Left forelimb (tissue), 1 donor: ENCODE data around the gene CD209.
"Not testable (repeated sequence)": the region's sequence is repeated elsewhere in the genome, so short reads cannot be mapped to it uniquely, and the experiment has no call there.

Source experiments
- DNase-seq: peaks from one replicate; pipeline ENCODE4 v3.0.0-alpha.2; 2018; ENCODE audit warnings: low spot score

CD209 gene

GRCh38 chr19:7769171-7769570 is 21.8 kb upstream of the CD209 start:
- DNase-seq: no peak

- no peak for DNase-seq
These were observed 20.2 kb upstream of the CD209 start for GRCh38 chr19:7767487-7767886.

GRCh38 chr19:7766535-7766934 is 19.2 kb upstream of the CD209 start:
- DNase-seq: no peak

- not testable (repeated sequence) for DNase-seq
These were observed 17.7 kb upstream of the CD209 start for GRCh38 chr19:7765043-7765442.

GRCh38 chr19:7764157-7764556 is 16.8 kb upstream of the CD209 start:
- not testable (repeated sequence) for DNase-seq

- DNase-seq: no peak
These were observed 16.4 kb upstream of the CD209 start for GRCh38 chr19:7763696-7764095.

- DNase-seq: no peak
These were observed 15.5 kb upstream of the CD209 start, which contains the start of gene CLEC4M for GRCh38 chr19:7762719-7763293. TSS of gene CLEC4M (plus strand) at chr19:7763243. CDS start at chr19:7763267, 24 bp downstream.

- DNase-seq: no peak
These were observed 11.8 kb upstream of the CD209 start for GRCh38 chr19:7759156-7759555.

- no peak for DNase-seq
These were observed 10.0 kb upstream of the CD209 start for GRCh38 chr19:7757358-7757757.

GRCh38 chr19:7756258-7756657 is 8.9 kb upstream of the CD209 start:
- DNase-seq: no peak

- no peak for DNase-seq
These were observed 3.9 kb upstream of the CD209 start for GRCh38 chr19:7751157-7751783.

GRCh38 chr19:7748756-7749155 is 1.4 kb upstream of the CD209 start:
- no peak for DNase-seq

- no peak for DNase-seq
These were observed 837 bp upstream of the CD209 start for GRCh38 chr19:7748171-7748570.

GRCh38 chr19:7746306-7746705 is 1.0 kb downstream of the CD209 start:
- not testable (repeated sequence) for DNase-seq

GRCh38 chr19:7744871-7745650 is 2.3 kb downstream of the CD209 start:
- no peak for DNase-seq

GRCh38 chr19:7744199-7744786 is 3.0 kb downstream of the CD209 start:
- no peak for DNase-seq

- DNase-seq: no peak
These were observed 3.9 kb downstream of the CD209 start for GRCh38 chr19:7743425-7743841.

GRCh38 chr19:7742991-7743390 is 4.3 kb downstream of the CD209 start:
- DNase-seq: no peak

- DNase-seq: no peak
These were observed 4.8 kb downstream of the CD209 start for GRCh38 chr19:7742575-7742974.

- no peak for DNase-seq
These were observed 6.7 kb downstream of the CD209 start for GRCh38 chr19:7740682-7741054.

GRCh38 chr19:7739801-7740681 is 7.3 kb downstream of the CD209 start:
- DNase-seq: no peak

GRCh38 chr19:7739211-7739755 is 8.1 kb downstream of the CD209 start:
- no peak for DNase-seq
